CD14-positive monocyte (primary cell): ENCODE measurements around the gene IL6. TPM values are rescaled to one million over a fixed set of nuclear protein-coding genes. Genes with fewer than 3 reads are reported as not detected.

Source experiments
- DNase-seq, 3 donors: peaks; one replicate each; pipeline ENCODE4 v3.0.0-alpha.2; 2011 to 2022
- H2AFZ ChIP-seq: 2 replicates; pipeline ENCODE4 v1.6.0; 2012; ENCODE audit warnings: mild to moderate bottlenecking, low read depth, low read length, inconsistent platforms; ENCODE audit not compliant: insufficient read depth, poor library complexity, severe bottlenecking
- H3K27ac ChIP-seq, 2 donors: 1 replicate in 1 of 2; 2 replicates in 1 of 2; pipeline ENCODE4 v1.5.1; 2012 to 2013; ENCODE audit warnings: low read length in 2 of 2, control low read depth in 1 of 2, inconsistent platforms in 1 of 2, low read depth in 1 of 2, mild to moderate bottlenecking in 1 of 2
- H3K27me3 ChIP-seq, 2 donors: one replicate each; pipeline versions ENCODE4 v1.6.0 to v1.6.1; 2011 to 2013; ENCODE audit warnings: low read length in 2 of 2; ENCODE audit not compliant: control insufficient read depth in 2 of 2, insufficient read depth in 2 of 2
- H3K36me3 ChIP-seq, 2 donors: replicated peaks in 1 of 2; 1 replicate in 1 of 2; 2 replicates in 1 of 2; pipeline versions ENCODE4 v1.5.1 to v1.6.1; 2012 to 2013; ENCODE audit warnings: low read length in 2 of 2, control low read depth in 1 of 2, inconsistent platforms in 1 of 2, mild to moderate bottlenecking in 1 of 2; ENCODE audit not compliant: insufficient read depth in 2 of 2, control insufficient read depth in 1 of 2
- H3K4me1 ChIP-seq, 2 donors: 1 replicate in 1 of 2; 2 replicates in 1 of 2; pipeline versions ENCODE4 v1.5.1 to v1.6.1; 2012 to 2013; ENCODE audit warnings: low read length in 2 of 2, control low read depth in 1 of 2, inconsistent platforms in 1 of 2, mild to moderate bottlenecking in 1 of 2, moderate library complexity in 1 of 2; ENCODE audit not compliant: insufficient read depth in 2 of 2, control insufficient read depth in 1 of 2
- H3K4me2 ChIP-seq: replicated peaks from 2 replicates; pipeline ENCODE3; 2012; ENCODE audit warnings: low read length, moderate library complexity, mild to moderate bottlenecking; ENCODE audit not compliant: poor library complexity, severe bottlenecking; ENCODE audit errors: extremely low read depth
- H3K4me3 ChIP-seq, 3 experiments: fragments of 200-600 bp in 1 of 3; sonication (generic) in 1 of 3; replicated peaks in 1 of 3; 1 replicate in 2 of 3; 2 replicates in 1 of 3; pipeline ENCODE4 v1.5.1; 2011 to 2013; ENCODE audit warnings: low read length in 3 of 3, mild to moderate bottlenecking in 3 of 3, control low read depth in 2 of 3, low read depth in 2 of 3, inconsistent platforms in 1 of 3, moderate library complexity in 1 of 3
- H3K79me2 ChIP-seq: 2 replicates; pipeline ENCODE4 v1.6.0; 2012; ENCODE audit warnings: mild to moderate bottlenecking, control low read depth, inconsistent platforms, low read length, moderate library complexity; ENCODE audit not compliant: insufficient read depth
- H3K9ac ChIP-seq: 2 replicates; pipeline ENCODE4 v1.6.0; 2017; ENCODE audit warnings: low read length, mild to moderate bottlenecking; ENCODE audit not compliant: insufficient read depth, poor library complexity, severe bottlenecking
- H3K9me3 ChIP-seq, 2 donors: replicated peaks in 1 of 2; 1 replicate in 1 of 2; 2 replicates in 1 of 2; pipeline versions ENCODE4 v1.5.1 to v1.6.1; 2012 to 2013; ENCODE audit warnings: low read length in 2 of 2, control low read depth in 1 of 2; ENCODE audit not compliant: control insufficient read depth in 1 of 2, insufficient read depth in 1 of 2
- H4K20me1 ChIP-seq: 2 replicates; pipeline ENCODE4 v1.6.0; 2012; ENCODE audit warnings: mild to moderate bottlenecking, low read length, control low read depth, moderate library complexity; ENCODE audit not compliant: insufficient read depth
- H3K27ac Mint-ChIP-seq, 7 donors: one replicate each; pipeline ENCODE4 v1.8.0; 2020; ENCODE audit warnings: mild to moderate bottlenecking in 7 of 7, mixed read lengths in 7 of 7, moderate library complexity in 6 of 7, inconsistent platforms in 2 of 7
- H3K27me3 Mint-ChIP-seq, 3 donors: one replicate each; pipeline ENCODE4 v1.8.0; 2021 to 2022; ENCODE audit warnings: low read depth in 3 of 3, mild to moderate bottlenecking in 3 of 3, mixed read lengths in 3 of 3, moderate library complexity in 3 of 3, inconsistent platforms in 1 of 3
- H3K36me3 Mint-ChIP-seq, 2 donors: one replicate each; pipeline ENCODE4 v1.8.0; 2020; ENCODE audit warnings: mixed read lengths in 2 of 2, inconsistent platforms in 1 of 2, mild to moderate bottlenecking in 1 of 2
- H3K4me1 Mint-ChIP-seq: one replicate; pipeline ENCODE4 v1.8.0; 2020; ENCODE audit warnings: mild to moderate bottlenecking, mixed read lengths
- H3K4me3 Mint-ChIP-seq, 2 donors: one replicate each; pipeline ENCODE4 v1.8.0; 2020; ENCODE audit warnings: mild to moderate bottlenecking in 2 of 2, mixed read lengths in 2 of 2, moderate library complexity in 1 of 2
- H3K9me3 Mint-ChIP-seq, 7 donors: one replicate each; pipeline ENCODE4 v1.8.0; 2020 to 2022; ENCODE audit warnings: mixed read lengths in 7 of 7, mild to moderate bottlenecking in 6 of 7, moderate library complexity in 6 of 7, inconsistent platforms in 2 of 7
- WGBS: methylation state at CpG from one replicate; pipeline ENCODE4 v1.1.5; 2013; ENCODE audit warnings: missing lambda C conversion rate; ENCODE audit not compliant: insufficient coverage; 5-methylcytosine and 5-hydroxymethylcytosine counted together
- intact Hi-C, 2 donors: fragments of 100-400 bp; cut with micrococcal nuclease; formaldehyde crosslinking; loops; one replicate each; pipeline versions ENCODE4 v1.15.0 to v1.15.1; 2023
- polyA plus RNA-seq, 3 donors: library from polyadenylated mRNA; depleted of rRNA in 1 of 3; unstranded in 2 of 3; stranded (reverse) in 1 of 3; fragments of 300-500 nt in 2 of 3; fragments of >200 nt in 1 of 3; fragmentation: Illumina TruSeq in 2 of 3; gene quantifications; 1 replicate in 2 of 3; 2 replicates in 1 of 3; pipeline ENCODE4 v1.2.3, GENCODE V29; 2012 to 2021
- TF ChIP-seq, protein P1 (sequence below): fragments of 200-600 bp; IDR thresholded peaks from one replicate; pipeline ENCODE4 v1.8.0; 2022; ENCODE audit warnings: antibody characterized with exemption, mild to moderate bottlenecking

IL6 gene
- polyA plus RNA-seq, 3 donors = 0.28 to 3.5 (median 1.6) TPM

DNA sequence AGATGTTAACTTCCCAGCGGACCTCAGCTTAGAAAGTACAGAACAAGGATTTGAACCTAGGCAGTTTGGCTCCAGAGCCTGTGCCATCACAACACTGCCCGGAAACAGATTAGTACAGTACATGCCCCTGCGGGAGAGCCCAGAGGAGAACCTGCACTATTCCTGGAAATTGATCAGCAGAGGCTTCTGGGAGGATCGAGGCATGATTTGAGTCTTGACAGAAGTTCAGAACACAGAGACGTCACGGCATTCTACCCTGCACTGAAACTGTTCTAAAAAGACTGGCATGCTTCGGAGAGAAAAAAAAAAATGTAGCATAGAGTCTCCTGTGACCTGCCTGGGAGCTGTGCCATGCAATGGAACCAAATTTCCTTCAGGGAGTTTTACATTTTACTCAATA lies 9.2 kb upstream of the IL6 start:
- no peaks in the 10 kb centered on the region for H3K9me3 ChIP-seq

DNA sequence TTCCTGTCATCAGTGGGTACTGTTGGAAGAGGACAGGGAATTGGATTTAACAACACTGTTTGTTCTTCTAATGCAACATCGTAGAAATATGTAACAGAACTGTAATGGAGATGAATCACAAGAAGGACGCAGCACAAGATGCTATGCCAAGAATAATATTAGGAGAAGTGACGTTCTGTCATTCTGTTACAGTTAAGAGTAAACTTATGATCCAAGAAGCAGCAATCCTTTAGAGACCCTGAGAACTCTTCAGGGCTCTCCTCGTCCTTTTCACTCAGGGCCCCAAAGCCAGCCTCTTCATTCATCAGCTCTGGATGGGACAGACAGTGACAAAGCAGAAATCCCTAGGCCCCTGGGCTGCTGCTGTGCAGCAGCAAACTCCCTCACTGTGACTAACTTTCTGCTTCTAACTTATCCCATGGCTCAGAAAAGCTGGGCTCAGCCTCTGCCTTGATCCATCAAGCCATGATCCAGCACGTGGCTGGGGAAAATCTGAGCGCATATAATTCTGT lies 8.7 kb upstream of the IL6 start:
- no peaks in the 10 kb centered on the region for H3K79me2 ChIP-seq
- peaks cover 3 to 8% (median 5%) of the 10 kb centered on the region in 3 donors for H3K27me3 Mint-ChIP-seq
- peaks cover 25% of the 10 kb centered on the region for H3K4me1 Mint-ChIP-seq

More for the DNA sequence above, 9.2 kb upstream of the IL6 start:
- no peaks in the 10 kb centered on the region for H4K20me1 ChIP-seq
- no peak overlapping the region for H3K27ac ChIP-seq
- H3K36me3 ChIP-seq = no peaks in the 10 kb centered on the region
- Mint-ChIP-seq H3K4me3 (no peak overlapping the region), H3K4me1 (peaks cover 20% of the 10 kb centered on the region), H3K27me3 (peaks cover 3 to 8% (median 5%) of the 10 kb centered on the region in 3 donors), H3K27ac (no peak overlapping the region), H3K9me3 (peaks cover 0 to 3% (median 0%) of the 10 kb centered on the region in 7 donors), H3K36me3 (peaks cover 1 to 3% of the 10 kb centered on the region in 2 donors)
- no peak overlapping the region for H3K4me2 ChIP-seq
- 97% methylated on average over 4 of the region's 7 CpGs for WGBS
- H3K27me3 ChIP-seq = no peaks in the 10 kb centered on the region
- no peaks in the 10 kb centered on the region for H3K79me2 ChIP-seq
- no peak overlapping the region for H3K4me3 ChIP-seq
- intact Hi-C loops = no loop called here
- H3K9ac ChIP-seq = no peak overlapping the region
- no peak overlapping the region for H2AFZ ChIP-seq
- DNase-seq = no peak
- TF ChIP-seq, protein P1, sequence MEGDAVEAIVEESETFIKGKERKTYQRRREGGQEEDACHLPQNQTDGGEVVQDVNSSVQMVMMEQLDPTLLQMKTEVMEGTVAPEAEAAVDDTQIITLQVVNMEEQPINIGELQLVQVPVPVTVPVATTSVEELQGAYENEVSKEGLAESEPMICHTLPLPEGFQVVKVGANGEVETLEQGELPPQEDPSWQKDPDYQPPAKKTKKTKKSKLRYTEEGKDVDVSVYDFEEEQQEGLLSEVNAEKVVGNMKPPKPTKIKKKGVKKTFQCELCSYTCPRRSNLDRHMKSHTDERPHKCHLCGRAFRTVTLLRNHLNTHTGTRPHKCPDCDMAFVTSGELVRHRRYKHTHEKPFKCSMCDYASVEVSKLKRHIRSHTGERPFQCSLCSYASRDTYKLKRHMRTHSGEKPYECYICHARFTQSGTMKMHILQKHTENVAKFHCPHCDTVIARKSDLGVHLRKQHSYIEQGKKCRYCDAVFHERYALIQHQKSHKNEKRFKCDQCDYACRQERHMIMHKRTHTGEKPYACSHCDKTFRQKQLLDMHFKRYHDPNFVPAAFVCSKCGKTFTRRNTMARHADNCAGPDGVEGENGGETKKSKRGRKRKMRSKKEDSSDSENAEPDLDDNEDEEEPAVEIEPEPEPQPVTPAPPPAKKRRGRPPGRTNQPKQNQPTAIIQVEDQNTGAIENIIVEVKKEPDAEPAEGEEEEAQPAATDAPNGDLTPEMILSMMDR = no peak
- peaks cover 17 to 19% of the 10 kb centered on the region in 2 donors for H3K4me1 ChIP-seq

More for the DNA sequence above, 8.7 kb upstream of the IL6 start:
- WGBS = 89% methylated on average over 3 of the region's 6 CpGs
- H3K9ac ChIP-seq = no peak overlapping the region
- Mint-ChIP-seq H3K4me3 (no peak overlapping the region), H3K27ac (no peak overlapping the region), H3K9me3 (peaks cover 0 to 3% (median 0%) of the 10 kb centered on the region in 7 donors), H3K36me3 (peaks cover 1 to 3% of the 10 kb centered on the region in 2 donors)
- no peaks in the 10 kb centered on the region for H3K36me3 ChIP-seq
- peaks cover 22 to 24% of the 10 kb centered on the region in 2 donors for H3K4me1 ChIP-seq
- H3K4me3 ChIP-seq = no peak overlapping the region
- H3K27ac ChIP-seq = no peak overlapping the region
- TF ChIP-seq, protein P1 = no peak
- H4K20me1 ChIP-seq = no peaks in the 10 kb centered on the region
- H3K9me3 ChIP-seq = no peaks in the 10 kb centered on the region
- DNase-seq = no peak
- no peaks in the 10 kb centered on the region for H3K27me3 ChIP-seq
- intact Hi-C loops = no loop called here
- no peak overlapping the region for H2AFZ ChIP-seq
- no peak overlapping the region for H3K4me2 ChIP-seq
